SK-N-SH (cell line): ENCODE results near the gene TRIP13. TPM values are rescaled to one million over a fixed set of nuclear protein-coding genes. Genes with fewer than 3 reads are reported as not detected.

Experiments
- CTCF ChIA-PET: fragments of 300-600, 350-600 bp; formaldehyde crosslinking; extraction: SDS; loops from one replicate; lab custom pipeline; 2021; lab: Yijun Ruan, JAX
- POLR2A ChIA-PET: fragments of 350-600 bp; sonication (Branson Sonifier 250); formaldehyde crosslinking; extraction: SDS; loops from one replicate; lab custom pipeline; 2020; ENCODE audit warnings: antibody characterized with exemption, inconsistent platforms; lab: Yijun Ruan, JAX
- DNase-seq: peaks from one replicate; pipeline ENCODE4 v3.0.0; 2012
- H2AFZ ChIP-seq: fragments of 200-600 bp; sonication (generic); 2 replicates; pipeline ENCODE4 v1.8.1; 2016; ENCODE audit warnings: antibody characterized with exemption, mild to moderate bottlenecking, low read depth
- H3F3A ChIP-seq: fragments of 200-600 bp; sonication (generic); replicated peaks from 2 replicates; pipeline ENCODE3; 2016; ENCODE audit warnings: antibody characterized with exemption, mild to moderate bottlenecking; ENCODE audit not compliant: insufficient read depth
- H3K27ac ChIP-seq, 2 experiments: fragments of 200-500 bp in 1 of 2; fragments of 200-600 bp in 1 of 2; sonication (Bioruptor generic) in 1 of 2; sonication (generic), shearing (Covaris generic) in 1 of 2; 2 replicates each; pipeline versions ENCODE4 v1.5.1 to v1.6.1; 2014 to 2016; ENCODE audit warnings: low read depth in 2 of 2, inconsistent platforms in 1 of 2, low read length in 1 of 2, mild to moderate bottlenecking in 1 of 2, mixed read lengths in 1 of 2
- H3K27me3 ChIP-seq: fragments of 200-600 bp; sonication (generic), shearing (Covaris generic); 2 replicates; pipeline ENCODE4 v1.6.1; 2016; ENCODE audit warnings: mixed run types; ENCODE audit not compliant: insufficient read depth
- H3K36me3 ChIP-seq, 2 experiments: fragments of 200-500 bp in 1 of 2; fragments of 200-600 bp in 1 of 2; sonication (Bioruptor generic) in 1 of 2; sonication (generic) in 1 of 2; replicated peaks in 1 of 2; 2 replicates each; pipeline versions ENCODE3 to v1.5.1; 2014 to 2016; ENCODE audit warnings: low read length in 1 of 2, mild to moderate bottlenecking in 1 of 2; ENCODE audit not compliant: insufficient read depth in 2 of 2, control insufficient read depth in 1 of 2
- H3K4me1 ChIP-seq, 2 experiments: fragments of 200-500 bp in 1 of 2; fragments of 200-600 bp in 1 of 2; sonication (Bioruptor generic) in 1 of 2; sonication (generic), shearing (Covaris generic) in 1 of 2; 2 replicates each; pipeline versions ENCODE4 v1.5.1 to v1.6.1; 2014 to 2016; ENCODE audit warnings: low read depth in 1 of 2, low read length in 1 of 2, mixed run types in 1 of 2; ENCODE audit not compliant: insufficient read depth in 2 of 2, control insufficient read depth in 1 of 2
- H3K4me2 ChIP-seq: fragments of 200-600 bp; sonication (generic), shearing (Covaris generic); 2 replicates; pipeline ENCODE4 v1.6.1; 2017; ENCODE audit warnings: mixed run types
- H3K4me3 ChIP-seq, 2 experiments: fragments of 200-500 bp in 1 of 2; fragments of 200-600 bp in 1 of 2; sonication (Bioruptor generic) in 1 of 2; sonication (generic), shearing (Covaris generic) in 1 of 2; 2 replicates each; pipeline versions ENCODE4 v1.5.1 to v1.8.1; 2014 to 2016; ENCODE audit warnings: low read depth in 2 of 2, inconsistent platforms in 1 of 2, low read length in 1 of 2, mild to moderate bottlenecking in 1 of 2, mixed read lengths in 1 of 2, moderate library complexity in 1 of 2
- H3K79me2 ChIP-seq: fragments of 200-600 bp; sonication (generic); 2 replicates; pipeline ENCODE4 v1.8.1; 2017; ENCODE audit warnings: mild to moderate bottlenecking; ENCODE audit not compliant: insufficient read depth
- H3K9ac ChIP-seq: fragments of 200-600 bp; sonication (generic); 2 replicates; pipeline ENCODE4 v1.6.1; 2017; ENCODE audit warnings: mixed run types
- H3K9me2 ChIP-seq: fragments of 200-600 bp; sonication (generic); 2 replicates; pipeline ENCODE4 v1.6.1; 2017; ENCODE audit warnings: mixed run types
- H3K9me3 ChIP-seq: fragments of 200-600 bp; sonication (generic); 2 replicates; pipeline ENCODE4 v1.6.1; 2017; ENCODE audit warnings: mixed run types, mild to moderate bottlenecking, moderate library complexity
- H4K20me1 ChIP-seq: fragments of 200-600 bp; sonication (generic); 2 replicates; pipeline ENCODE4 v1.6.1; 2017; ENCODE audit warnings: mild to moderate bottlenecking, mixed run types; ENCODE audit not compliant: insufficient read depth
- EP300 ChIP-seq, 2 experiments: IDR thresholded peaks; 2 replicates each; pipeline versions ENCODE4 v1.4.0 to v1.6.1; 2012; ENCODE audit warnings: borderline replicate concordance in 1 of 2, low read depth in 1 of 2, low read length in 1 of 2
- EZH2phosphoT487 ChIP-seq: fragments of 200-600 bp; sonication (generic); IDR thresholded peaks from 2 replicates; pipeline ENCODE4 v1.6.1; 2017; ENCODE audit warnings: low read depth, mixed run types, mild to moderate bottlenecking, antibody characterized with exemption, moderate library complexity, borderline replicate concordance
- FOXM1 ChIP-seq: IDR thresholded peaks from 2 replicates; pipeline ENCODE4 v1.4.0; 2012; ENCODE audit warnings: low read depth, mild to moderate bottlenecking
- GABPA ChIP-seq: IDR thresholded peaks from 2 replicates; pipeline ENCODE4 v1.4.0; 2012; ENCODE audit warnings: low read depth, mild to moderate bottlenecking
- GATA2 ChIP-seq: sonication (generic); formaldehyde crosslinking; IDR thresholded peaks from 2 replicates; pipeline ENCODE4 v1.5.0; 2020; ENCODE audit warnings: mild to moderate bottlenecking, missing genetic modification reagents
- JUND ChIP-seq: IDR thresholded peaks from 2 replicates; pipeline ENCODE4 v1.4.0; 2012
- MEF2A ChIP-seq: IDR thresholded peaks from 2 replicates; pipeline ENCODE4 v1.4.0; 2012; ENCODE audit warnings: low read depth, borderline replicate concordance
- NFIC ChIP-seq: IDR thresholded peaks from 2 replicates; pipeline ENCODE4 v1.4.0; 2012; ENCODE audit warnings: borderline replicate concordance
- NRF1 ChIP-seq: IDR thresholded peaks from 2 replicates; pipeline ENCODE4 v1.6.1; 2012; ENCODE audit warnings: low read depth, mild to moderate bottlenecking, low read length
- RAD21 ChIP-seq: IDR thresholded peaks from 2 replicates; pipeline ENCODE4 v1.6.1; 2012; ENCODE audit warnings: mild to moderate bottlenecking, low read length
- RFX5 ChIP-seq: IDR thresholded peaks from 2 replicates; pipeline ENCODE4 v1.6.1; 2012; ENCODE audit warnings: mild to moderate bottlenecking, improper control_type of control experiment, low read length
- RXRA ChIP-seq: IDR thresholded peaks from 2 replicates; pipeline ENCODE4 v1.4.0; 2012; ENCODE audit warnings: low read depth, mild to moderate bottlenecking, borderline replicate concordance
- TAF1 ChIP-seq: IDR thresholded peaks from 2 replicates; pipeline ENCODE4 v1.6.1; 2012; ENCODE audit warnings: low read depth, mild to moderate bottlenecking, low read length, moderate library complexity, borderline replicate concordance
- TCF12 ChIP-seq: IDR thresholded peaks from 2 replicates; pipeline ENCODE4 v1.4.0; 2012
- USF2 ChIP-seq: fragments of 150-350 bp; IDR thresholded peaks from 2 replicates; pipeline ENCODE4 v1.6.1; 2017; ENCODE audit warnings: antibody characterized with exemption, low read length, low read depth, borderline replicate concordance
- WGBS: methylation state at CpG from one replicate; pipeline ENCODE4 v1.1.6; 2017; ENCODE audit warnings: low lambda C conversion rate; 5-methylcytosine and 5-hydroxymethylcytosine counted together
- polyA plus RNA-seq, 3 experiments: library from polyadenylated mRNA; depleted of rRNA; stranded (reverse); fragments of >200 nt; gene quantifications; 2 replicates each; pipeline ENCODE4 v1.2.3, GENCODE V29; 2012
- TF ChIP-seq, protein P1 (sequence below): IDR thresholded peaks from 2 replicates; pipeline ENCODE4 v1.4.0; 2012; ENCODE audit warnings: low read depth, borderline replicate concordance
- TF ChIP-seq, protein P2 (sequence below): IDR thresholded peaks from 2 replicates; pipeline ENCODE4; 2012
- TF ChIP-seq, protein P3 (sequence below): IDR thresholded peaks from 2 replicates; pipeline ENCODE4 v1.6.1; 2012; ENCODE audit warnings: mild to moderate bottlenecking, low read depth, low read length, moderate library complexity

The TRIP13 gene
- polyA plus RNA-seq, 1 of the 3 experiments (the other 2 are of a cell fraction): 24.1 TPM

- Histone ChIP-seq H3F3A (no peaks in the 10 kb centered on the region), H2AFZ (no peak overlapping the region), H3K36me3 (no peaks in the 10 kb centered on the region), H3K9me3 (no peaks in the 10 kb centered on the region), H3K4me1 (peaks cover 6 to 30% of the 10 kb centered on the region in 2 experiments; a peak in 3 of 4 replicates), H3K27ac (no peak overlapping the region), H3K4me2 (no peak overlapping the region), H3K79me2 (no peaks in the 10 kb centered on the region), H3K4me3 (no peak overlapping the region), H3K27me3 (peaks cover 5% of the 10 kb centered on the region; the same call in 1 of the 2 replicates), H3K9me2 (no peaks in the 10 kb centered on the region), H4K20me1 (no peaks in the 10 kb centered on the region), H3K9ac (no peak overlapping the region)
- DNase-seq: peak; percentile 20
- CTCF ChIA-PET: no interaction called here
- TF ChIP-seq RXRA: no peak
- TF ChIP-seq USF2: no peak
- TF ChIP-seq FOXM1: no peak
- TF ChIP-seq NFIC: no peak
- TF ChIP-seq RFX5: no peak
- no peak for TF ChIP-seq EP300 (IDR thresholded peaks at IDR 0.05; ENCODE audit: borderline replicate concordance in 1 of 2, low read depth in 1 of 2, low read length in 1 of 2)
- no peak for TF ChIP-seq RAD21
- TF ChIP-seq NRF1: no peak
- POLR2A ChIA-PET: no interaction called here
- 74% methylated on average over 11 of the region's 15 CpGs for WGBS
Measured at GRCh38 chr5:962386-962785, 69.7 kb downstream of the TRIP13 start.

GRCh38 chr5:962801-963200 is 70.1 kb downstream of the TRIP13 start:
- H3K9me3 ChIP-seq: no peaks in the 10 kb centered on the region
- no peaks in the 10 kb centered on the region for H3K9me2 ChIP-seq
- no peak overlapping the region for H3K9ac ChIP-seq
- DNase-seq: peak; percentile 27
- no peak overlapping the region for H2AFZ ChIP-seq
- WGBS: 76% methylated on average over 3 of the region's 12 CpGs
- peaks cover 9% of the 10 kb centered on the region; the same call in 1 of the 2 replicates for H3K27me3 ChIP-seq
- no peak overlapping the region for H3K4me2 ChIP-seq
- no peak overlapping the region for H3K27ac ChIP-seq
- CTCF ChIA-PET: no interaction called here
- POLR2A ChIA-PET: no interaction called here
- H3K36me3 ChIP-seq: no peaks in the 10 kb centered on the region
- H4K20me1 ChIP-seq: no peaks in the 10 kb centered on the region
- H3K4me1 ChIP-seq: peaks cover 2 to 26% of the 10 kb centered on the region in 2 experiments; a peak in 2 of 4 replicates
- no peaks in the 10 kb centered on the region for H3F3A ChIP-seq
- no peak overlapping the region for H3K4me3 ChIP-seq
- no peaks in the 10 kb centered on the region for H3K79me2 ChIP-seq
- TF ChIP-seq, protein P1, sequence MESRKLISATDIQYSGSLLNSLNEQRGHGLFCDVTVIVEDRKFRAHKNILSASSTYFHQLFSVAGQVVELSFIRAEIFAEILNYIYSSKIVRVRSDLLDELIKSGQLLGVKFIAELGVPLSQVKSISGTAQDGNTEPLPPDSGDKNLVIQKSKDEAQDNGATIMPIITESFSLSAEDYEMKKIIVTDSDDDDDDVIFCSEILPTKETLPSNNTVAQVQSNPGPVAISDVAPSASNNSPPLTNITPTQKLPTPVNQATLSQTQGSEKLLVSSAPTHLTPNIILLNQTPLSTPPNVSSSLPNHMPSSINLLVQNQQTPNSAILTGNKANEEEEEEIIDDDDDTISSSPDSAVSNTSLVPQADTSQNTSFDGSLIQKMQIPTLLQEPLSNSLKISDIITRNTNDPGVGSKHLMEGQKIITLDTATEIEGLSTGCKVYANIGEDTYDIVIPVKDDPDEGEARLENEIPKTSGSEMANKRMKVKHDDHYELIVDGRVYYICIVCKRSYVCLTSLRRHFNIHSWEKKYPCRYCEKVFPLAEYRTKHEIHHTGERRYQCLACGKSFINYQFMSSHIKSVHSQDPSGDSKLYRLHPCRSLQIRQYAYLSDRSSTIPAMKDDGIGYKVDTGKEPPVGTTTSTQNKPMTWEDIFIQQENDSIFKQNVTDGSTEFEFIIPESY: no peak
- TF ChIP-seq, protein P2, sequence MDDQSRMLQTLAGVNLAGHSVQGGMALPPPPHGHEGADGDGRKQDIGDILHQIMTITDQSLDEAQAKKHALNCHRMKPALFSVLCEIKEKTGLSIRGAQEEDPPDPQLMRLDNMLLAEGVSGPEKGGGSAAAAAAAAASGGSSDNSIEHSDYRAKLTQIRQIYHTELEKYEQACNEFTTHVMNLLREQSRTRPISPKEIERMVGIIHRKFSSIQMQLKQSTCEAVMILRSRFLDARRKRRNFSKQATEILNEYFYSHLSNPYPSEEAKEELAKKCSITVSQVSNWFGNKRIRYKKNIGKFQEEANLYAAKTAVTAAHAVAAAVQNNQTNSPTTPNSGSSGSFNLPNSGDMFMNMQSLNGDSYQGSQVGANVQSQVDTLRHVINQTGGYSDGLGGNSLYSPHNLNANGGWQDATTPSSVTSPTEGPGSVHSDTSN: no peak
- no peak for TF ChIP-seq TCF12
- TF ChIP-seq JUND: no peak
- TF ChIP-seq, protein P3, sequence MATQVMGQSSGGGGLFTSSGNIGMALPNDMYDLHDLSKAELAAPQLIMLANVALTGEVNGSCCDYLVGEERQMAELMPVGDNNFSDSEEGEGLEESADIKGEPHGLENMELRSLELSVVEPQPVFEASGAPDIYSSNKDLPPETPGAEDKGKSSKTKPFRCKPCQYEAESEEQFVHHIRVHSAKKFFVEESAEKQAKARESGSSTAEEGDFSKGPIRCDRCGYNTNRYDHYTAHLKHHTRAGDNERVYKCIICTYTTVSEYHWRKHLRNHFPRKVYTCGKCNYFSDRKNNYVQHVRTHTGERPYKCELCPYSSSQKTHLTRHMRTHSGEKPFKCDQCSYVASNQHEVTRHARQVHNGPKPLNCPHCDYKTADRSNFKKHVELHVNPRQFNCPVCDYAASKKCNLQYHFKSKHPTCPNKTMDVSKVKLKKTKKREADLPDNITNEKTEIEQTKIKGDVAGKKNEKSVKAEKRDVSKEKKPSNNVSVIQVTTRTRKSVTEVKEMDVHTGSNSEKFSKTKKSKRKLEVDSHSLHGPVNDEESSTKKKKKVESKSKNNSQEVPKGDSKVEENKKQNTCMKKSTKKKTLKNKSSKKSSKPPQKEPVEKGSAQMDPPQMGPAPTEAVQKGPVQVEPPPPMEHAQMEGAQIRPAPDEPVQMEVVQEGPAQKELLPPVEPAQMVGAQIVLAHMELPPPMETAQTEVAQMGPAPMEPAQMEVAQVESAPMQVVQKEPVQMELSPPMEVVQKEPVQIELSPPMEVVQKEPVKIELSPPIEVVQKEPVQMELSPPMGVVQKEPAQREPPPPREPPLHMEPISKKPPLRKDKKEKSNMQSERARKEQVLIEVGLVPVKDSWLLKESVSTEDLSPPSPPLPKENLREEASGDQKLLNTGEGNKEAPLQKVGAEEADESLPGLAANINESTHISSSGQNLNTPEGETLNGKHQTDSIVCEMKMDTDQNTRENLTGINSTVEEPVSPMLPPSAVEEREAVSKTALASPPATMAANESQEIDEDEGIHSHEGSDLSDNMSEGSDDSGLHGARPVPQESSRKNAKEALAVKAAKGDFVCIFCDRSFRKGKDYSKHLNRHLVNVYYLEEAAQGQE: no peak
- TF ChIP-seq GATA2 (CRISPR knock-in tag): no peak
- TF ChIP-seq USF2: no peak
- TF ChIP-seq GABPA: no peak
- no peak for TF ChIP-seq TAF1
- TF ChIP-seq RXRA: no peak
- TF ChIP-seq EZH2phosphoT487: no peak
- no peak for TF ChIP-seq NFIC
- TF ChIP-seq MEF2A: no peak
